ENCODE results near the gene CA6.
A peak's percentile ranks its signal among the peaks of the same experiment; 100 is the strongest.

CA6 gene

GRCh38 chr1:8985915-8986813 is 40.5 kb downstream of the CA6 start:
- H3K4me3 ChIP-seq (ENCODE audit: low read length) = no peak overlapping the region
- TF ChIP-seq CTCF (conservative IDR thresholded peaks at IDR 0.05; ENCODE audit: low read length) = no peak
- DNase-seq (ENCODE audit: low read depth) = peak; percentile 97

GRCh38 chr1:8986814-8987190 is 41.1 kb downstream of the CA6 start:
- TF ChIP-seq CTCF (conservative IDR thresholded peaks at IDR 0.05; ENCODE audit: low read length) = no peak
- no peak overlapping the region for H3K4me3 ChIP-seq (ENCODE audit: low read length)
- no peak for DNase-seq (ENCODE audit: low read depth)

DNA sequence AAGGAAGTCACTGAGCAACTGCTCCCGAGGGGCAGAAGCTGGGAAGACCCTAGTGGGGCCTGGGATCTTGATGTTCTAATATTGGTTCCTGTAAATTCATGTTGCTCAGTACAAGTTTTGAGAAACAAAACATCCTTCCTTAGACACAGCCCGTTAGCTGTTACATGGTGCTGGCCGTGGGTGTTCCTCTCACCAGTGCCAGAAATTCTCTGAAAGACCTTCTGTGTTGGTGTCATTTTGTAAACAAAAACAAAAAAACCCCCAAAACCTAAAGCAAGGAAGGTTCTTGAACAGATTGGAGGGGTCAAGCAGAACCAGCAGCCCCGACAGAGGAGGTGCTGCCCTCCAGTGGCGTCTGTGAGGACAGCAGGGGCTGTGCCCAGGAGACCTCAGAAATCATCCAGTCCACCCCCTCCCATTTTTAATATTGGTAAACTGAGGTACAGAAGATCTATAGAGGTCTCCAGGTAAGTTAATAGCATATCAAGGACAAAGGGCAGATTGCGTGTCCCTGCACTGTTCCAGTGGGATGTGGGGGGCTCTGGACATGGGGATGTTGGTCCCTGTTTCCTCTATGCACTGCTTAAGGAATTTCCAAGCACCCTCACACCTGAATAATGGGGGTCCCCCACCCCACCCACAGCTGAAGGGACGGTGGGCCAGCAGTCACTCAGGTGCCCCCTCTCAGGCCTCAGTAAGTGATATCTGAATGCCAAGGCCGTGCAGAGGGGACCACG is 42.4 kb downstream of the CA6 start:
- TF ChIP-seq CTCF (conservative IDR thresholded peaks at IDR 0.05; ENCODE audit: low read length) = peak; percentile 96
- peak; percentile 42 for DNase-seq (ENCODE audit: low read depth)

GRCh38 chr1:8988618-8988967 is 42.9 kb downstream of the CA6 start:
- no peak overlapping the region for H3K4me3 ChIP-seq (ENCODE audit: low read length)
- no peak for TF ChIP-seq CTCF (conservative IDR thresholded peaks at IDR 0.05; ENCODE audit: low read length)
- no peak for DNase-seq (ENCODE audit: low read depth)

More for the DNA sequence above, 42.4 kb downstream of the CA6 start:
- H3K4me3 ChIP-seq (ENCODE audit: low read length) = no peak overlapping the region

DNA sequence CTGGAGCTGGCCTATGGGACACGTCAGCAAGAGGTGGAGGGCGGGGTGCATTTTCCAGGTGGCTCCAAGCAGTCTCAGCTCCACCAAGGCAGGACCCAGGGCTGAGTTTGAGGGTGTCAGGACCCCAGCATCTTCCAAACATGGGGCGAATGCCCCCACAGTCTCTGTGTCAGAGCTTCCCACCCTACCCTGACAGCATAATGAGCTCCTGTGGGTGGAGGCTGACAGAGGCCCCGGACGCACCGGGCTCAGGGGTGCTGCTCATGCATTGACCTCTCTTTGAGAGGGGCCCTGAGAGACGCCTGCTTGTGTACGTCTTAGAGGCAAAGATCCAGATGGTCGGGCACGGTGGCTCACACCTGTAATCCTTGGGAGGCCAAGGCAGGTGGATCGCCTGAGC is 43.4 kb downstream of the CA6 start:
- no peak for DNase-seq (ENCODE audit: low read depth)
- no peak overlapping the region for H3K4me3 ChIP-seq (ENCODE audit: low read length)
- TF ChIP-seq CTCF (conservative IDR thresholded peaks at IDR 0.05; ENCODE audit: low read length) = no peak

DNA sequence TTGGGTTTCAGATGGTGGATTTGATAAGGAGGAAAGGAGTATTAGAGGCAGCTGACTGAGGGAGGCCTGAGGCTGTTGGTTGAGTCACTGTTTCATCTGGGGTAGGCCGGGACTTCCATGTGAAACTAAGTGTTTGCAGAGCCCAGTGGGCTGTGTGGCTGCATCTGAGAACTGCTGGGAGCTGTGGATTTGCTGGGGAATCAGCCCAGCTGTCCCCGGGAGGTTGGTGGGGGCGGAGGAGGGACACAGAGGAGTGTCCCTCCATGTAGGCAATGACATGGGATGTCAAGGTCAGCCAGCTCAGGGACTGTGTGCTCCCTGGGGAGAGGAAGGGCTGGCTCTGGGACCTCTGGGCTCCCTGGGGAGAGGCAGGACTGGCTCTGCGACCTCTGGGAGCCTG is 44.2 kb downstream of the CA6 start:
- TF ChIP-seq CTCF (conservative IDR thresholded peaks at IDR 0.05; ENCODE audit: low read length) = no peak
- H3K4me3 ChIP-seq (ENCODE audit: low read length) = no peak overlapping the region
- DNase-seq (ENCODE audit: low read depth) = no peak

Data from AG10803 (cell line).